22Rv1 (cell line): ENCODE measurements around the gene GNLY.

Source experiments
- H3K27ac ChIP-seq: fragments of 450-650 bp; 2 replicates; pipeline ENCODE4 v1.5.1; 2017
- CTCF ChIP-seq: fragments of 450-650 bp; IDR thresholded peaks from 2 replicates; pipeline ENCODE4 v1.5.1; 2017; ENCODE audit warnings: mild to moderate bottlenecking
- ZFX ChIP-seq: fragments of 450-650 bp; IDR thresholded peaks from 2 replicates; pipeline ENCODE4 v1.6.1; 2017; ENCODE audit warnings: antibody characterized with exemption, borderline replicate concordance

GNLY gene

DNA sequence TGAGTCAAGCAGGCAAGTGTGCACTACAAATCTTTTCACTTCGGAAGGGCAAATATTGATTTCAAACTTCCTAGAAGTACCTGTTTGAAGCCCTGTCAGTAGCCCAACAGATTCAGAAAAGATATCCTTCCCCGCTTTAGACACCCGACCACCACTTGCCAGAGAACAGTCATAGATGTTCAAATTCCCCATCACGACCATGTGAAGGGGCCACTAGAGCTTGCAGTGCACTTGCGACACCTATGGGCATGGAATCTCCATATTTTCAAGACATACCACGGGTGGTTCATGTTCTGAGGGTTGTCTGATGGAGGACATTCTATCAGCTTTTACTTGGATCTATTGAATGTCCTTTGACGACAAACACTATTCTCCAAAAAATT is 23.8 kb downstream of the GNLY start:
- no peak for TF ChIP-seq ZFX
- TF ChIP-seq CTCF = no peak
- H3K27ac ChIP-seq = no peak overlapping the region

- no peak overlapping the region for H3K27ac ChIP-seq
- no peak for TF ChIP-seq ZFX
- TF ChIP-seq CTCF = no peak
These were observed 24.8 kb downstream of the GNLY start for GRCh38 chr2:85718885-85719492.

DNA sequence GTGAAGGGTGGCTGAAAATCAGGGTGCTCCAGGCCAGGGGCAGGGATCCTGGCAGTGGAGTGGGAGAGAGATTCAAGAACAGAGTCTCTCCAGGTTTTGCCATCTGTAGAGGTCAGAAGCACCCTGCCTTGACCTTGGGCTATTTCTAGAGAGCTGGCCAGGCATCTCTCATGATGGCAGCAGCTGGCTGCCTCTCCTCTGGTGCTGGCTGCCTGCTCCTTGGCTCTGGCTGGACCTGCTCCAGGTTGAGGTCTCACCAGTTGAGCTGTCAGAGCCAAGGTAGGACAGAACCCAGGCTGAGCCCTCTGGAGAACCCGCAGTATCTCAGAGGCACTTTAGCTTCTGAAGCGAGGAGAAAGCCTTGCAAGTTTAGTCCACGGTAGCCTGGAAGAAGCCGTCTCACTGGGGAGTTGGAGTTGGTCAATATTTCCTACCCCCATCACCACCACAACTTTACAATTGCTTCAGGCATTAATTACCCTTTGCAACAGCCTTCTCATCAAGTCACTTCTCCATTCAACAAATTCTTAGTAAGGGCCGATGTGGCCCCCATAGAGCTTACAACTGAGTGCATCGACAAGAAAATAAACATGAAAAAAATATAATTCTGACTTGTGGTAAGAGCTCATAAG is 25.6 kb downstream of the GNLY start:
- no peak for TF ChIP-seq ZFX
- TF ChIP-seq CTCF = no peak

DNA sequence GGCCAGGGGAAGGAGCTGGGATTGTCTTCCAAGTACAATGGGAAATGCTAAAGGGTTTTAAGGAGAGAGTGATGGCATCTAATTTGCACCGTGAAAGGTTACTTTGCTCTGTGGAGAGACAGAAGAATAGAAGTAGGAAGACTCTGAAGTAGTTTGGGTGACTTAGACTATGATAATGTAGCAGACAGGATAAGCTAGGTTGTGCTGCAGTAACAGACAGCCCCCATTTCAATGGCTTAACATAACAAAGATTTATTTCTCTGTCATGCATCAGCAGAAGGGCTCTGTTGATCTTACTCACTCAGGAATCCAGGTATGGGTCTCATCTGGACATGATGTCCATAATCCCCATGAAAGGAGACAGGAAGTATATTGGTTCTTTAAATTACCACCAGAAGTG is 26.4 kb downstream of the GNLY start:
- TF ChIP-seq ZFX (no peak), CTCF (no peak)

More for the DNA sequence above, 25.6 kb downstream of the GNLY start:
- H3K27ac ChIP-seq = no peak overlapping the region

GRCh38 chr2:85721641-85722040 is 27.5 kb downstream of the GNLY start:
- TF ChIP-seq CTCF = no peak
- TF ChIP-seq ZFX = no peak
- no peak overlapping the region for H3K27ac ChIP-seq

More for the DNA sequence above, 26.4 kb downstream of the GNLY start:
- no peak overlapping the region for H3K27ac ChIP-seq

DNA sequence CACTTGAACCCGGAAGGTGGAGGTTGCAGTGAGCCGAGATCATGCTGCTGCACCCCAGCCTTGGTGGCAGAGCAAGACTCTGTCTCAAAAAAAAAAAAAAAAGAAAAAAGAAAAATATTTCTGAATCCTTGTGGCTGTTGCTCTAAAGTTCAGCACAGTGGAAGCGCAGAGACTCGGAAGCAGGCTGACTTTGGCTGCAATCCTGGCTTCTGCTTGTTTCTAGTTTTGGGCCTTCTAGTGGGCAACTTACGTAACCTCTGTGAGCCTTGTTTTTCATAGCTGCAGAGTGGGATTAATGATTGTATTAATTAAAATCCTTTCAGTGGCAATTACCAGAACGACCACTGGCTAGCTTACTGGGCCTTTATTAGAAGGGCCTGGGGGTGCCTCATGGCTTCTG is 28.4 kb downstream of the GNLY start:
- TF ChIP-seq ZFX = no peak
- no peak for TF ChIP-seq CTCF

GRCh38 chr2:85723707-85724360 is 29.7 kb downstream of the GNLY start:
- TF ChIP-seq CTCF = no peak
- H3K27ac ChIP-seq = no peak overlapping the region

More for the DNA sequence above, 28.4 kb downstream of the GNLY start:
- H3K27ac ChIP-seq = no peak overlapping the region
